ENCODE measurements around the gene FOXN1. TPM values are rescaled to one million over a fixed set of nuclear protein-coding genes. Genes with fewer than 3 reads are reported as not detected.

FOXN1 gene
- total RNA-seq, 1 experiment from 2014 or later: not detected

GRCh38 chr17:28501421-28502284 lies 4.5 kb upstream of the FOXN1 start:
- POLR2A ChIA-PET (ENCODE audit: unreplicated experiment): no interaction called here
- no peak overlapping the region for H2AFZ ChIP-seq (ENCODE audit: low read length)

GRCh38 chr17:28503420-28503819 lies 2.7 kb upstream of the FOXN1 start:
- H3K9me3 ChIP-seq (ENCODE audit: low read length): no peaks in the 10 kb centered on the region
- H3K36me3 ChIP-seq (ENCODE audit: low read depth, low read length): no peaks in the 10 kb centered on the region
- no peaks in the 10 kb centered on the region for H4K20me1 ChIP-seq (ENCODE audit: low read length)
- H3K9me2 ChIP-seq (replicated peaks; ENCODE audit: low read length): no peaks in the 10 kb centered on the region
- CTCF ChIA-PET: no interaction called here
- ATAC-seq (no peak), DNase-seq (no peak)
- H3F3A ChIP-seq (ENCODE audit: low read length, unreplicated experiment): no peaks in the 10 kb centered on the region
- H3K9ac ChIP-seq (ENCODE audit: low read length): no peak overlapping the region
- no peak overlapping the region for H2AFZ ChIP-seq (ENCODE audit: low read length)
- 0 out of 2 replicates have a peak, but pooled peaks cover 4% of the 10 kb centered on the region for H3K27me3 ChIP-seq (ENCODE audit: low read length)
- H3K4me1 ChIP-seq (ENCODE audit: insufficient read depth, low read length): no peaks in the 10 kb centered on the region
- H3K4me3 ChIP-seq (ENCODE audit: low read length): no peak overlapping the region
- H3K4me2 ChIP-seq (ENCODE audit: low read length): no peak overlapping the region
- POLR2A ChIA-PET (ENCODE audit: unreplicated experiment): no interaction called here
- no peak overlapping the region for H3K27ac ChIP-seq (ENCODE audit: low read length)
- TF ChIP-seq CTCF (conservative IDR thresholded peaks at IDR 0.05; ENCODE audit: low read depth, low read length) (no peak), EZH2 (IDR thresholded peaks at IDR 0.05; ENCODE audit: low read length, unreplicated experiment) (no peak), EZH2phosphoT487 (IDR thresholded peaks at IDR 0.05; ENCODE audit: borderline replicate concordance, low read length) (no peak)
- no TSS peak for BruUV-seq (replicated peaks)
- intact Hi-C loops (cut with micrococcal nuclease): no loop called here
- H3K79me2 ChIP-seq (ENCODE audit: low read length): no peaks in the 10 kb centered on the region

More at GRCh38 chr17:28501421-28502284, 4.5 kb upstream of the FOXN1 start:
- Histone ChIP-seq H3K9me2 (replicated peaks; ENCODE audit: low read length) (no peaks in the 10 kb centered on the region), H3F3A (ENCODE audit: low read length, unreplicated experiment) (no peaks in the 10 kb centered on the region), H3K4me2 (ENCODE audit: low read length) (no peak overlapping the region), H3K36me3 (ENCODE audit: low read depth, low read length) (no peaks in the 10 kb centered on the region), H3K27ac (ENCODE audit: low read length) (no peak overlapping the region), H4K20me1 (ENCODE audit: low read length) (no peaks in the 10 kb centered on the region), H3K4me3 (ENCODE audit: low read length) (no peak overlapping the region), H3K9me3 (ENCODE audit: low read length) (no peaks in the 10 kb centered on the region), H3K79me2 (ENCODE audit: low read length) (no peaks in the 10 kb centered on the region), H3K9ac (ENCODE audit: low read length) (no peak overlapping the region), H3K27me3 (ENCODE audit: low read length) (0 out of 2 replicates have a peak, but pooled peaks cover 4% of the 10 kb centered on the region), H3K4me1 (ENCODE audit: insufficient read depth, low read length) (peaks cover 6% of the 10 kb centered on the region)
- no TSS peak for BruUV-seq (replicated peaks)
- ATAC-seq (no peak), DNase-seq (no peak)
- intact Hi-C loops (cut with micrococcal nuclease): no loop called here
- CTCF ChIA-PET: no interaction called here
- TF ChIP-seq CTCF (conservative IDR thresholded peaks at IDR 0.05; ENCODE audit: low read depth, low read length): no peak
- TF ChIP-seq EZH2phosphoT487 (IDR thresholded peaks at IDR 0.05; ENCODE audit: borderline replicate concordance, low read length): no peak
- TF ChIP-seq EZH2 (IDR thresholded peaks at IDR 0.05; ENCODE audit: low read length, unreplicated experiment): no peak

Data from PC-3 (cell line).